Memory B cell (primary cell): Measurements from ENCODE around the gene ZNF253.
"Not testable (repeated sequence)": the region's sequence is repeated elsewhere in the genome, so short reads cannot be mapped to it uniquely, and the experiment has no call there.

Experiments used
- ATAC-seq: fragments of 150-1000 bp; cut with Tn5 transposase; 2 replicates; pipeline ENCODE4 v1.10.0; 2021; ENCODE audit warnings: low read depth, mild to moderate bottlenecking, moderate library complexity
- DNase-seq, 2 donors: peaks; one replicate each; pipeline ENCODE4 v3.0.0; 2022; ENCODE audit warnings: low spot score in 2 of 2
- H3K27ac Mint-ChIP-seq: one replicate; pipeline ENCODE4 v1.8.0; 2022; ENCODE audit warnings: mild to moderate bottlenecking, moderate library complexity, mixed read lengths
- H3K27me3 Mint-ChIP-seq: one replicate; pipeline ENCODE4 v1.8.0; 2022; ENCODE audit warnings: mixed read lengths
- H3K36me3 Mint-ChIP-seq: one replicate; pipeline ENCODE4 v1.8.0; 2022; ENCODE audit warnings: mild to moderate bottlenecking, mixed read lengths
- H3K4me1 Mint-ChIP-seq: one replicate; pipeline ENCODE4 v1.8.0; 2022; ENCODE audit warnings: mixed read lengths
- H3K4me3 Mint-ChIP-seq: one replicate; pipeline ENCODE4 v1.8.0; 2022; ENCODE audit warnings: mild to moderate bottlenecking, moderate library complexity, mixed read lengths
- H3K9me3 Mint-ChIP-seq: one replicate; pipeline ENCODE4 v1.8.0; 2022; ENCODE audit warnings: mixed read lengths

Gene ZNF253

GRCh38 chr19:19866611-19867248 is 1.0 kb downstream of the ZNF253 start:
- DNase-seq (peak; percentile 46 to 51), ATAC-seq (peak; percentile 34)
- no peaks in the 10 kb centered on the region for H3K9me3 Mint-ChIP-seq
- peaks cover 10% of the 10 kb centered on the region for H3K4me1 Mint-ChIP-seq
- no peaks in the 10 kb centered on the region for H3K27me3 Mint-ChIP-seq
- H3K4me3 Mint-ChIP-seq: peak overlapping the region; percentile 99
- peak overlapping the region; percentile 96 for H3K27ac Mint-ChIP-seq
- peaks cover 1% of the 10 kb centered on the region for H3K36me3 Mint-ChIP-seq

GRCh38 chr19:19870086-19870485 is 4.4 kb downstream of the ZNF253 start:
- not testable (repeated sequence) for H3K4me3 Mint-ChIP-seq, ATAC-seq, H3K9me3 Mint-ChIP-seq, H3K36me3 Mint-ChIP-seq, H3K27ac Mint-ChIP-seq, DNase-seq, H3K27me3 Mint-ChIP-seq
- H3K4me1 Mint-ChIP-seq: peaks cover 15% of the 10 kb centered on the region

- Mint-ChIP-seq H3K27me3 (no peaks in the 10 kb centered on the region), H3K36me3 (peaks cover 11% of the 10 kb centered on the region), H3K4me3 (no peak overlapping the region), H3K27ac (no peak overlapping the region), H3K9me3 (no peaks in the 10 kb centered on the region), H3K4me1 (peaks cover 14% of the 10 kb centered on the region)
- DNase-seq: no peak
- no peak for ATAC-seq
Measured at GRCh38 chr19:19871932-19872331, 6.2 kb downstream of the ZNF253 start.

GRCh38 chr19:19873381-19873780 is 7.7 kb downstream of the ZNF253 start:
- H3K27me3 Mint-ChIP-seq: no peaks in the 10 kb centered on the region
- H3K36me3 Mint-ChIP-seq: peaks cover 18% of the 10 kb centered on the region
- peaks cover 11% of the 10 kb centered on the region for H3K4me1 Mint-ChIP-seq
- no peak for DNase-seq
- no peak overlapping the region for H3K27ac Mint-ChIP-seq
- no peak for ATAC-seq
- H3K4me3 Mint-ChIP-seq: no peak overlapping the region
- no peaks in the 10 kb centered on the region for H3K9me3 Mint-ChIP-seq

- no peaks in the 10 kb centered on the region for H3K9me3 Mint-ChIP-seq
- H3K27ac Mint-ChIP-seq: no peak overlapping the region
- ATAC-seq: no peak
- no peak overlapping the region for H3K4me3 Mint-ChIP-seq
- peaks cover 29% of the 10 kb centered on the region for H3K36me3 Mint-ChIP-seq
- no peak for DNase-seq
- no peaks in the 10 kb centered on the region for H3K4me1 Mint-ChIP-seq
- no peaks in the 10 kb centered on the region for H3K27me3 Mint-ChIP-seq
Measured at GRCh38 chr19:19877724-19878123, 12.0 kb downstream of the ZNF253 start.

GRCh38 chr19:19884583-19884982 is 18.9 kb downstream of the ZNF253 start:
- DNase-seq: no peak
- Mint-ChIP-seq H3K27me3 (no peaks in the 10 kb centered on the region), H3K9me3 (peaks cover 1% of the 10 kb centered on the region), H3K4me3 (no peak overlapping the region), H3K27ac (no peak overlapping the region), H3K36me3 (peaks cover 35% of the 10 kb centered on the region), H3K4me1 (no peaks in the 10 kb centered on the region)
- no peak for ATAC-seq

- H3K27ac Mint-ChIP-seq, ATAC-seq, H3K27me3 Mint-ChIP-seq, H3K4me1 Mint-ChIP-seq, DNase-seq, H3K4me3 Mint-ChIP-seq: not testable (repeated sequence)
- Mint-ChIP-seq H3K36me3 (peaks cover 27% of the 10 kb centered on the region), H3K9me3 (peaks cover 15% of the 10 kb centered on the region)
Measured at GRCh38 chr19:19892055-19892941, 26.6 kb downstream of the ZNF253 start.

- H3K4me3 Mint-ChIP-seq: peak overlapping the region; percentile 99
- DNase-seq: peak in 1 of 2 donors; percentile 12
- H3K9me3 Mint-ChIP-seq: peaks cover 15% of the 10 kb centered on the region
- ATAC-seq: peak; percentile 33
- H3K36me3 Mint-ChIP-seq: peaks cover 3% of the 10 kb centered on the region
- peak overlapping the region; percentile 90 for H3K27ac Mint-ChIP-seq
- H3K4me1 Mint-ChIP-seq: peaks cover 16% of the 10 kb centered on the region
- H3K27me3 Mint-ChIP-seq: no peaks in the 10 kb centered on the region
Measured at GRCh38 chr19:19900139-19900728, 34.6 kb downstream of the ZNF253 start.

- DNase-seq (peak; percentile 82 to 90), ATAC-seq (peak; percentile 96)
- Mint-ChIP-seq H3K27me3 (no peaks in the 10 kb centered on the region), H3K36me3 (peaks cover 3% of the 10 kb centered on the region), H3K27ac (peak within 1 kb of the TSS; percentile 90), H3K4me1 (peaks cover 20% of the 10 kb centered on the region), H3K4me3 (peak within 1 kb of the TSS; percentile 99), H3K9me3 (peaks cover 15% of the 10 kb centered on the region)
Measured at GRCh38 chr19:19900729-19901444, 35.2 kb downstream of the ZNF253 start, which contains the start of gene ZNF93. TSS of gene ZNF93 (plus strand) at chr19:19900946. CDS start at chr19:19901089, 143 bp downstream.

GRCh38 chr19:19907551-19907950 is 41.9 kb downstream of the ZNF253 start:
- peaks cover 19% of the 10 kb centered on the region for H3K4me1 Mint-ChIP-seq
- not testable (repeated sequence) for ATAC-seq, DNase-seq, H3K27ac Mint-ChIP-seq, H3K4me3 Mint-ChIP-seq, H3K9me3 Mint-ChIP-seq, H3K36me3 Mint-ChIP-seq, H3K27me3 Mint-ChIP-seq

GRCh38 chr19:19909654-19910053 is 44.0 kb downstream of the ZNF253 start:
- no peak for ATAC-seq
- Mint-ChIP-seq H3K27me3 (no peaks in the 10 kb centered on the region), H3K9me3 (no peaks in the 10 kb centered on the region), H3K36me3 (peaks cover 6% of the 10 kb centered on the region), H3K4me3 (no peak overlapping the region), H3K4me1 (peaks cover 18% of the 10 kb centered on the region), H3K27ac (no peak overlapping the region)
- DNase-seq: no peak

GRCh38 chr19:19911150-19911549 is 45.5 kb downstream of the ZNF253 start:
- DNase-seq (no peak), ATAC-seq (no peak)
- peaks cover 7% of the 10 kb centered on the region for H3K36me3 Mint-ChIP-seq
- H3K27me3 Mint-ChIP-seq: no peaks in the 10 kb centered on the region
- no peak overlapping the region for H3K27ac Mint-ChIP-seq
- no peaks in the 10 kb centered on the region for H3K9me3 Mint-ChIP-seq
- peaks cover 5% of the 10 kb centered on the region for H3K4me1 Mint-ChIP-seq
- no peak overlapping the region for H3K4me3 Mint-ChIP-seq

GRCh38 chr19:19914596-19914995 is 48.9 kb downstream of the ZNF253 start:
- DNase-seq (no peak), ATAC-seq (no peak)
- Mint-ChIP-seq H3K4me3 (no peak overlapping the region), H3K27me3 (no peaks in the 10 kb centered on the region), H3K4me1 (no peaks in the 10 kb centered on the region), H3K36me3 (peaks cover 12% of the 10 kb centered on the region), H3K9me3 (peaks cover 3% of the 10 kb centered on the region), H3K27ac (no peak overlapping the region)
